Gastrocnemius medialis (tissue), 4 donors: ENCODE data around the gene AKAP17A.

ENCODE experiments used
- CTCF ChIP-seq, 5 experiments: fragments of 450-650 bp in 3 of 5; fragments of 200-600 bp in 2 of 5; sonication (generic) in 2 of 5; IDR thresholded peaks in 4 of 5; conservative IDR thresholded peaks in 1 of 5; 1 replicate in 4 of 5; 2 replicates in 1 of 5; pipeline ENCODE4 v1.5.1; 2016 to 2019; ENCODE audit warnings: antibody characterized with exemption in 5 of 5, mild to moderate bottlenecking in 3 of 5, moderate library complexity in 3 of 5
- POLR2A ChIP-seq, 2 donors: fragments of 450-650 bp; IDR thresholded peaks; one replicate each; pipeline ENCODE4 v1.6.1; 2017; ENCODE audit warnings: antibody characterized with exemption in 2 of 2, mild to moderate bottlenecking in 2 of 2, moderate library complexity in 2 of 2

- TF ChIP-seq CTCF (IDR thresholded peaks at IDR 0.05 in 4 of 5, conservative IDR thresholded peaks at IDR 0.05 in 1 of 5) (no peak), POLR2A (IDR thresholded peaks at IDR 0.05) (no peak)
These were observed 18.8 kb downstream of the AKAP17A start for GRCh38 chrX:1610166-1610565.
